ENCODE results near the gene SLC16A12. TPM values are rescaled to one million over a fixed set of nuclear protein-coding genes. Genes with fewer than 3 reads are reported as not detected.

SLC16A12 gene
- total RNA-seq, 1 donor from 2014 or later: not detected

DNA sequence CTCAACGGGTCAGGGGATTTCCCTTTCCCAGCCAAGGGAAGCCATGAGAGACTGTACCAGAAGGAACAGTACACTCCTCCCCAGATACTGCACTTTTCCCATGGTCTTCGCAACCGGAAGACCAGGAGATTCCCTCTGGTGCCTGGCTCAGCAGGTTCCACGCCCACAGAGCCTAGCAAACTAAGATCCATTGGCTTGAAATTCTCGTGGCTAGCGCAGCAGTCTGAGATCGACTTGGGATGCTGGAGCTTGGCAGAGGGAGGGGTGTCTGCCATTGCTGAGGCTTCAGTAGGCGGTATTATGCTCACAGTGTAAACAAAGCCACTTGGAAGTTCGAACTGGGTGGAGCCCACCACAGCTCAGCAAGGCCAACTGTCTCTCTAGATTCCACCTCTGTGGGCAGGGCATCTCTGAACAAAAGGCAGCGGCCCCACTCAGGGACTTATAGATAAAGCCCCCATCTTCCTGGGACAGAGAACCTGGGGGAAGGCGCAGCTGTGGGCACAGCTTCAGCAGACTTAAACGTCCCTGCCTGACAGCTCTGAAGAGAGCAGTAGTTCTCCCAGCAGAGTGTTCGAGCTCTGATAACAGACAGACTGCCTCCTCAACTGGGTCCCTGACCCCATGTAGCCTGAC, 29.6 kb downstream of the SLC16A12 start:
- Mint-ChIP-seq H3K4me3 (ENCODE audit: unreplicated experiment) (no peak overlapping the region), H3K9me3 (ENCODE audit: unreplicated experiment) (peaks cover 3% of the 10 kb centered on the region), H3K27me3 (ENCODE audit: unreplicated experiment) (no peaks in the 10 kb centered on the region), H3K27ac (ENCODE audit: unreplicated experiment) (no peak overlapping the region), H3K4me1 (ENCODE audit: low read depth, unreplicated experiment) (no peaks in the 10 kb centered on the region), H3K36me3 (ENCODE audit: unreplicated experiment) (no peaks in the 10 kb centered on the region)
- TF ChIP-seq, protein P1, sequence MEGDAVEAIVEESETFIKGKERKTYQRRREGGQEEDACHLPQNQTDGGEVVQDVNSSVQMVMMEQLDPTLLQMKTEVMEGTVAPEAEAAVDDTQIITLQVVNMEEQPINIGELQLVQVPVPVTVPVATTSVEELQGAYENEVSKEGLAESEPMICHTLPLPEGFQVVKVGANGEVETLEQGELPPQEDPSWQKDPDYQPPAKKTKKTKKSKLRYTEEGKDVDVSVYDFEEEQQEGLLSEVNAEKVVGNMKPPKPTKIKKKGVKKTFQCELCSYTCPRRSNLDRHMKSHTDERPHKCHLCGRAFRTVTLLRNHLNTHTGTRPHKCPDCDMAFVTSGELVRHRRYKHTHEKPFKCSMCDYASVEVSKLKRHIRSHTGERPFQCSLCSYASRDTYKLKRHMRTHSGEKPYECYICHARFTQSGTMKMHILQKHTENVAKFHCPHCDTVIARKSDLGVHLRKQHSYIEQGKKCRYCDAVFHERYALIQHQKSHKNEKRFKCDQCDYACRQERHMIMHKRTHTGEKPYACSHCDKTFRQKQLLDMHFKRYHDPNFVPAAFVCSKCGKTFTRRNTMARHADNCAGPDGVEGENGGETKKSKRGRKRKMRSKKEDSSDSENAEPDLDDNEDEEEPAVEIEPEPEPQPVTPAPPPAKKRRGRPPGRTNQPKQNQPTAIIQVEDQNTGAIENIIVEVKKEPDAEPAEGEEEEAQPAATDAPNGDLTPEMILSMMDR (IDR thresholded peaks at IDR 0.05; ENCODE audit: partially characterized antibody, unreplicated experiment): no peak
- no peak for DNase-seq

DNA sequence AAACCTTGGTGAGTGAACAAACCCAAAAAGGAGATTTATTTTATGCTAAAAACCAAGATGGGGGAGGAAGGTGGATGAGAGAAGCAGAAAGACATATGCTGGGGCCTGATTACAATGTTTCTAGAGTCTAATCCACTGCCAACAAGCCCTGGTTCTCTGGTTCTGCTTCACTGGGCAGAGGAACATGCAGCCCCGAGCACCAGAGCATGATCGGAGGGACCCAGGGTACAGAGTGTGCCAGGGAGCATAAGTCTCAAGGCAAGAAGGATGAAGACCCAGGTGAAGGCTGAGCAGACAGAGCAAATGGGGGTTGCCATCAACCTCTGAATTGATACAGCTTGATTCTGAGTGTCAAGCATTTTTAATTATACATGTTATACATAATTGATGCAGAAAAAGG, 30.7 kb downstream of the SLC16A12 start:
- Mint-ChIP-seq H3K4me3 (ENCODE audit: unreplicated experiment) (no peak overlapping the region), H3K4me1 (ENCODE audit: low read depth, unreplicated experiment) (no peaks in the 10 kb centered on the region), H3K9me3 (ENCODE audit: unreplicated experiment) (peaks cover 3% of the 10 kb centered on the region), H3K27ac (ENCODE audit: unreplicated experiment) (no peak overlapping the region), H3K27me3 (ENCODE audit: unreplicated experiment) (no peaks in the 10 kb centered on the region), H3K36me3 (ENCODE audit: unreplicated experiment) (no peaks in the 10 kb centered on the region)
- DNase-seq: no peak
- TF ChIP-seq, protein P1 (IDR thresholded peaks at IDR 0.05; ENCODE audit: partially characterized antibody, unreplicated experiment): no peak

DNA sequence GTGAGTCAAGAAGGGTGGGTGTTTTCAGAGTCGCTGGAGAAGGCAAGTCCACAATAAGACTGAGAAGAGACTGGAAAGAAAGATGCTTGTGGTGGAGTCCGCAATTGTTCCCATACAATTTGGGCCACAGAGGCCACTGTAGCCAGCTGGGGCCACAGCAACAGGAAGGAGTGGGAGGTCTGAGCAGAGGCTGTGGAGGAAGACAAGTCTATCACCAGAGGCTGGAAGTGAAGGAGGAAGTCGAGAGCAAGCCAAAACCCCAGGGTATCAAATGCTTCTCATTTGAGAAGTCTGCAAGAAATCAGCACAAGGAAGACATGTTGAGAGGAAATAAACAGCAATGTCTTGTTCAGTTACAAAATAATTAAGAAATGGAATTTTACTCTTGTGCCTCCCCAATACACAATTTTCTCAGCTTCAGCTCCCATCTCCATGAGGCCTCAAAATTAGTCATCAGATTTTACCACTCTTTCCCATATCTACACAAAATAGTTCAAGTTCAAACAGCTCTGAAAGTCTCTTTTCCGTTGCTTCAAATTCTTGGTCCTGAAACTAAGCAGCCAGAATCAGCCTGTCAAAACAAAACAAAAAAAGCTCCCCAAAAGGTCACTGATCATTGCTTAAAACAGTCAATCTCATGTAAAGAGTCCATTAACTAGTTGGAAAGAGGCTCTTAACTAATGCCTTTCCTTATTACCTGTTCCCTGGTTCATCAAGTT, 31.6 kb downstream of the SLC16A12 start:
- TF ChIP-seq, protein P1 (IDR thresholded peaks at IDR 0.05; ENCODE audit: partially characterized antibody, unreplicated experiment): no peak

DNA sequence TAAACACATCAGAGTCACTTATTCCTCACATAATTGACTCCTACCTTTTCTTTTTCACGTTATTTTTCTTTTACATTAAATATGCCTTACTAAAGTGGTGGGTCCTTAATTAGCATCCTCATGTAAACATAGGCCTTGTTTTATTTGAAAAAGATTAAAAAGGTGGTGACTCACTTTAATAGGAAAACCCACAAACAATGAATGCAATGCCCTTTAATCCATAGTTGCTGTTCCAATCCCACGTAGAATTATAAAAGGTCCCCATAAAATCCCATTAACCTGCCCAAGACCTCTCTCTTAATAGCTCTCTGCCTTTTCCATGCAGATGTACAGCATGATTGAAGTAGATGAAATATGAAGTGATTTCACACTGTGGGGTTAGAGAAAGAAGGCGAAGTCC, 32.2 kb downstream of the SLC16A12 start:
- Mint-ChIP-seq H3K4me1 (ENCODE audit: low read depth, unreplicated experiment) (no peaks in the 10 kb centered on the region), H3K27ac (ENCODE audit: unreplicated experiment) (no peak overlapping the region), H3K36me3 (ENCODE audit: unreplicated experiment) (no peaks in the 10 kb centered on the region), H3K4me3 (ENCODE audit: unreplicated experiment) (no peak overlapping the region), H3K27me3 (ENCODE audit: unreplicated experiment) (no peaks in the 10 kb centered on the region), H3K9me3 (ENCODE audit: unreplicated experiment) (peaks cover 2% of the 10 kb centered on the region)
- no peak for DNase-seq
- TF ChIP-seq, protein P1 (IDR thresholded peaks at IDR 0.05; ENCODE audit: partially characterized antibody, unreplicated experiment): no peak

More for the DNA sequence above, 31.6 kb downstream of the SLC16A12 start:
- no peaks in the 10 kb centered on the region for H3K4me1 Mint-ChIP-seq (ENCODE audit: low read depth, unreplicated experiment)
- no peak overlapping the region for H3K27ac Mint-ChIP-seq (ENCODE audit: unreplicated experiment)
- no peak for DNase-seq
- no peaks in the 10 kb centered on the region for H3K36me3 Mint-ChIP-seq (ENCODE audit: unreplicated experiment)
- no peaks in the 10 kb centered on the region for H3K27me3 Mint-ChIP-seq (ENCODE audit: unreplicated experiment)
- H3K4me3 Mint-ChIP-seq (ENCODE audit: unreplicated experiment): no peak overlapping the region
- peaks cover 2% of the 10 kb centered on the region for H3K9me3 Mint-ChIP-seq (ENCODE audit: unreplicated experiment)

DNA sequence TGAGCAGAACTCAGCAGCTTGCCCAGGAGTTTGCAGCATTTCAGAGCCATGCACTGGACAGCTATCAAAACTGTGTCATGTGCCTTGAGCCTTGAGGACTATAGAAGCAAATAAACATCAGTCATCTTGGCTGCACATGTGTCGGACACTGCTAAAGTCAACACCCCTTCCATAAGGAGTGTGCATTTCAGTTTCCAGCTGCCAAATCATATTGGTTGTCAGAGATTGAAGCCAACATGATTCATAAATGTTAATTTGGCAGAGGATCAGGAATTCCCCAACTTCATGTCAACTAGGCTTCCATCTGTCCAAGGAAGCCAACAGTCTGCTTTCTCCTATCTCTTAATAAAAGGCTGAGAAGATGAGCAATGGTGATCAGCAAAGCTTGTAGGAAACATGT, 32.8 kb downstream of the SLC16A12 start:
- H3K4me1 Mint-ChIP-seq (ENCODE audit: low read depth, unreplicated experiment): no peaks in the 10 kb centered on the region
- no peaks in the 10 kb centered on the region for H3K36me3 Mint-ChIP-seq (ENCODE audit: unreplicated experiment)
- TF ChIP-seq, protein P1 (IDR thresholded peaks at IDR 0.05; ENCODE audit: partially characterized antibody, unreplicated experiment): no peak
- peaks cover 2% of the 10 kb centered on the region for H3K9me3 Mint-ChIP-seq (ENCODE audit: unreplicated experiment)
- H3K27ac Mint-ChIP-seq (ENCODE audit: unreplicated experiment): no peak overlapping the region
- no peak overlapping the region for H3K4me3 Mint-ChIP-seq (ENCODE audit: unreplicated experiment)
- no peak for DNase-seq
- no peaks in the 10 kb centered on the region for H3K27me3 Mint-ChIP-seq (ENCODE audit: unreplicated experiment)

All from glutamatergic neuron (in vitro differentiated cells).